HG03103 (cell line): ENCODE measurements around the gene UST.

Experiments used
- ATAC-seq: cut with Tn5 transposase; IDR thresholded peaks from one replicate; pipeline ENCODE4 v1.9.1; 2021; ENCODE audit warnings: low read depth; ENCODE audit not compliant: unreplicated experiment

The UST gene

DNA sequence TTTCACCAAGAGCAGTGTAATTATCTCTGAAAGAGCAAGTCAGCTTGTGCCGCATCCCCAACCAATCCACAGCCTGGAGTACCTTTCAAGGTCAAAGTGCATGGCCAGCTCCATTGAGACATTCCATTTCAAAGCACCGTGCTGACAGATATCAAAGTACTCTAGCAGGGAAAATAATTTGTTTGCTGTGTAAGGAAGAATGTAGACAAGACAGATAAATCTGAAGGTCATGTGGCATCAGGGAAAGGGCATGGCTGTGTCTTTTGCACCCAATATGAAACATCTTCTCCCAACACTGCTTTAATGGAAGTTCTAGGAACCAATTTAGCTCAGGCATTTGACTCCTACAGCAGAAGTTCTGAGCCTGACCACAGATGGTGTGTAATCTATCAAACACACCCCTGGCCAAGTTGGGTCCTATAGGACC lies 328.0 kb downstream of the UST start:
- no peak for ATAC-seq

DNA sequence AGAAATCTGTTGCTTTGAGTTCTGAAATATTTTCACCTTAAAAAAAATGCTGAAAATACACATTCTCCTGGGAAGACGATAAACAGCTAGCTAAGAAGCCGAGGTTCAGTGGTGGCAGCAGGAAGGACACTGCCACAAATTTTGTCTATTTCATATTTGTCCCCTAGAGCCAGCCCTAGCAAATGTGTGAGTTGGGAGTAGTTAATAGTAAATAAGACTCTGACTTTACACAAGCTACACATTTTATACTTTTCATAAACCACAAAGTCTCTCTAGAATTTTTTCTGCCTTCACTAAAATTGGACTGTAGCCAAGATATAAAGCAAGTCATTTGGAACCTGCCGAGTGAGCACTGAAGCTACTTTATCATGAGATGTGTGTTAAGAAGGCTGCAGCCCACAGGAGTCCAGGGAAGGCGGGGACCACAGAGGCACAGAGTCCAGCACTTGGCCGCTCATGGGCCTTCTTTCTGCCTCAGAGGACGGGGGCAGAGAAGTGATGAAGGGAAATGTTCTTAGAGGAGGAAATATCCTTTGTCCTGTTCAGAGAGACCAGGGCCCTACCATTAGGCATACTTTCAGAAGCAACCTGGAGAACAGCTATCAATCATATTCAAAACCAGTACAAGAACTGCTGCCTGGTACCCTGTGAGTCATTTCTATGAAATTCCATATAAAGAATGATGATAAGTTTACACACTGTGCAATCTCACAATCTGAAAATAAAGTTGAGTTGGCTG lies 329.0 kb downstream of the UST start:
- no peak for ATAC-seq

DNA sequence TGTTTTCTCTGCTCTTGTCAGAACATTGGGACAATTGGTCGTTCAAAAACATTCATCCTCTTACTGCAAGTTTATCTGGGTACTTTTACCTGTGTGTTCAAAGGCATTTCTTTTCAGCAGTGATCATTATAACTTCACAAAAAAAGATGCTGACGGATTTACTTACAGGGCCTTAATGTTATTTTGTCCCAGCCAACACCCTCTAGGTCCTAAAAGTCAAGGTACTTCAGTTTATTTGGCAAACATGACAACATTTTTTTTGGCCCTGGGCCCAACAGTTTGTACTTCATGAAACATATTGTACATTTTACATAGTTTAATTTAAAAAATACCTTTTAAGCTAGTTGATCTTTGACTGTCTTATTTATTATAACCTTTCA lies 329.5 kb downstream of the UST start:
- no peak for ATAC-seq

DNA sequence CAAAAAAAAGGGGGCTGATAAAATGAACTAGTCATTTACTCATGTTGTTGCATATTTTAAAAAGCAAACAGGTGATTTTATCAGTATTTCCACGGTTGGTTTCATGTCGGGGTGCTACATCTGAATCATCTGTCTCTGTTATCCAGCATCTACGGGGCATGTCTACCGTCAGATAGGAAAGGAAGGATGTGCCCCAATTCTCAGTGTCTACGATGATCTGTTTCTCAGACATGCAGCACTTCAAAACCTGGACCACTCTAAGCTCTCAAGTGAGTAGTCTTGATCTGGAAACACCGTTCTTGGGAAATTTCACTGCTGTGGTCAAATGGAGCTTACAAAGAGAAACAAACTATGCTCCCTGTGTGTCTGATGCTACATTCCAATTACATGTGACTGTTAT lies 330.4 kb downstream of the UST start:
- ATAC-seq, result no peak

DNA sequence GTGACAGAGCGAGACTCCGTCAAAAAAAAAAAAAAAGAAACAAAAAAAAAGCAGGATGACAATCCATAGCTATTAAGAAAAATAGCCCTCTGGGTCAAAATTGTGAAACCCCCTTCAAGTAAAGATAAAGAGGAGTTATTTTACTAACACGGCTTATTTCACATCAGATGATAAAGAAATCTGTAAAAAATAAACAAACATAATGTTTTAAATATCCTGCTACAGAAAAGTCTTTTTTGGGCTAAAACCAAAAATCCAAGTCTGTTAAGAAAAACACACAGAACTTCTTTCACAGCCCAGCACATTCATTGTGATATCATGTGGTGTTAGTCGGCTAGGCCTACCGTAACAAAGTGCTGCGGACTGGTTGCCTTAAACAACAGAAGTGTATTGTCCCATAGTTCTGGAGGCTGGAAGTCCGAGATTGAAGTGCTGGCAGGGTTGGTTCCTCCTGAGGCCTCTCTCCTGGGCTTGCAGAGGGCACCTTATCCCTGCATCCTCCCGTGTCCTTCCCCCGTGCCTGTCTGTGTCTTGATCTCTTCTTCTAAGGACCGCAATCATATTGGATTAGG lies 331.5 kb downstream of the UST start:
- ATAC-seq, result no peak

DNA sequence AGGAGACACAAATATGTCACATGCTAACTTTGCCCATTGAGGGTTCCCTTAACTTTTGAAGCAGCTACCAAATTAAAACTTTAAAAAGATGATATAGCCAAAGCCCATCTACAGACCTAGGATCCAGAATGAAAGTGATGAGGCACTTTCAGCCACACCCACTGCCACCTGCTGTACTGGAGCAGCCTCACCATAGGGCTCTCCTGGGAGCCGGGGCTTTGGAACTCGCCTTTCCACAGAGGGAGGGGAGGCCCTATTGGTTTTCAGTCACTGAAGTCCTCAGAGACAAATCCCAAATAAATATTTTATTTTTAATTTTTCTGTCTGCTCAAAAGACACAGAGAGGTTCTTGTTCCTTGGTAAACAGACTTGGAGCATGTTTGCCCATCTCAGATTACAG lies 332.6 kb downstream of the UST start:
- no peak for ATAC-seq

DNA sequence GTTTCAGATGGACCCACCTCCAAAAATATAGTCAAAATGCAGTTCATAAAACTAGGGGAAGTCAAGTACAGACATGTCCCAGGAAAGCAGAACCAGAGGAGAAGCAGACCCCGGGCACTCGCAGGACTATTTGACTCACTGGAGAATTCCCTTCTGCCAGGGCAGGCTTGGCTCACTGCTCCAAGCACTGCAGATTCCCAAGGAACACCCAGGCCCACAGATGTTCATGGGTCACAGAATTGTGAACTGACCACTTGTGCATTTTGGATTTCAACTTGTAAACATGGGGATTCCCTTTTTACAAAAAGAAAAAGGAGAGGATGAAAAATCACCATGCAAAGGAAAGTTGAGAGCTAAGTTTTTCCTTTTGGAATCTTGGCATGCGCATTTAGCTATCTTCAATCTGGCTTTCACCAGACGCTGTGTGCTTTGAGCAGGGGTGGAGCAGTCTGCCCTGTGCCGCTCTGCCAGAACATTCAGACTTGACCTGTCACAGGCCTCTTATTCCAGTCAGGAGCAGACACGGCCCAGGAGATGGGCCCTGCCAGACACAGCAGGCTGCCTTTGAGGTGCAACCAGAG lies 333.2 kb downstream of the UST start:
- no peak for ATAC-seq

DNA sequence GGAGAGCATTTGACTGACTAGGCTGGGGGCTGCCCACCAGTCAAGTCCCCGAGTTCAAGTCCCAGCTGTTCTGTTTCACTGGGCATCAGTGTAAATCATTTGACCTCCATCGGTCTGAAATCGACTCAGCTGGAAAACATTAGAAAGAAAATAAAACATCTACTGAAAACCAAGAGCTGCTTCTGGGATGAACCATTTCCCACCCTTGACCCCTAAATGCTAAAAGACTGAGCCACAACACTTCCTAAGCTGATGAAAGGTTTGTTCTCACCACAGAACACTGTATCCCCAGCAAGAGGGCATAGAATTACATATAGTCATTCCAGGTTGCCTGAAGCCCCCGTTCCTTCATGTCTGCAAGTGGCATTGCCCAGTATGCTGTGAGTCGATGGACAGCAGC lies 333.7 kb downstream of the UST start:
- ATAC-seq, result no peak

DNA sequence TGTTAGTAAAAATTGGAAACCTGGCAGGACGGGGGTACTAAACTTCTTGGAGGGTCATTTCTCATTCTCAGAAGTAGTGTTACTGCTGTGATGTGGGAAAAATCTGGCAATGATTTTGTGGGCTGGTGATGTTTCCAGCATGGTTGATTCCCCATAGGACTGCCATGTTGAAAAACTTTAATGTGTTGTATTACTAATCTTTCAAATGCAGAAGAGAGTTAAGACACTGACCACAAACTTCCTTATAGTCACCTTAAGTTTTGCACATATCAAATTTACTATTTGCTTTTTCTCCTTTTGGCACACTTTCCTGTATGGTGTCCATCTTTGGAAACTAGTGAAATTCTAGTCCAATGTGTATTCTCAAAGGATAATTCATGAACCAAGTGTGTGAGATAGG lies 334.5 kb downstream of the UST start:
- no peak for ATAC-seq

DNA sequence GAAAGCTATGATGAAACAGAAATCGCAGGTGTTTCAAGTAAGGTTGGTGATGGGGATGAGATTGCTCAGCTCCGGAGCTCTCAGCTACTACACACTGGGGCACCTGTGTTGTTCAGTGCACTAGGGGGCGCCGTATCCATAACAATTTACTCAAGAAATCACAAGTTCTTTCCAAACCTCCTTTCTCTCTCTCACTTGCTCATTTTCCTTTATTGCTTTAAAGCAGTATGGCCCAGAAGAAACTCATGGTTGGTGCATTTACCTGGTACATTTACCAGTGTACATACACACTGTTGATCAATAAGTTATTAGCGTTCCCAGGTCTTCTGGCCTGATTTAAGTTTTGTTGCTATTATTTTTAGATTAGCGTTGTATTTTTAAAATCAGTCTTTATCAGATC lies 335.5 kb downstream of the UST start:
- peak; percentile 74 for ATAC-seq

DNA sequence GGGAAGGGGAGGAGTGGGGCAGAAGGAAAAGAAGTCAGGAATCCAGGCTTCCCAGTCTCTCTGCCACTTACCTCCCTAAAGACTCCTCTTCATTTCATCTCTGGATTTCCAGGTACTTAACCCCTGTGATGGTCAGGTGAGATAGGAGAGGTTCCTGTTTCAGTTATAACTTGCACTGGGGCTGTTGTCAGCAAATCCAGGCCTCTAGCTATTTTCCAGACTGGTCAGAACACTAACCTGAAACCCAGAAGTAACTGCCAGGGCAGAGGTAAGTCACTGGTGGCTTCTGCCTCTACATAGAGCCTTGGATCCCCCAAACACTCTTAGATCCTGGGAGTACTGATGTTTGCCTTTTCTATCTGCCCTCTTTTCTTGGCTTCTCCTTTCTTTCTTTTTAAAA lies 337.2 kb downstream of the UST start:
- no peak for ATAC-seq

DNA sequence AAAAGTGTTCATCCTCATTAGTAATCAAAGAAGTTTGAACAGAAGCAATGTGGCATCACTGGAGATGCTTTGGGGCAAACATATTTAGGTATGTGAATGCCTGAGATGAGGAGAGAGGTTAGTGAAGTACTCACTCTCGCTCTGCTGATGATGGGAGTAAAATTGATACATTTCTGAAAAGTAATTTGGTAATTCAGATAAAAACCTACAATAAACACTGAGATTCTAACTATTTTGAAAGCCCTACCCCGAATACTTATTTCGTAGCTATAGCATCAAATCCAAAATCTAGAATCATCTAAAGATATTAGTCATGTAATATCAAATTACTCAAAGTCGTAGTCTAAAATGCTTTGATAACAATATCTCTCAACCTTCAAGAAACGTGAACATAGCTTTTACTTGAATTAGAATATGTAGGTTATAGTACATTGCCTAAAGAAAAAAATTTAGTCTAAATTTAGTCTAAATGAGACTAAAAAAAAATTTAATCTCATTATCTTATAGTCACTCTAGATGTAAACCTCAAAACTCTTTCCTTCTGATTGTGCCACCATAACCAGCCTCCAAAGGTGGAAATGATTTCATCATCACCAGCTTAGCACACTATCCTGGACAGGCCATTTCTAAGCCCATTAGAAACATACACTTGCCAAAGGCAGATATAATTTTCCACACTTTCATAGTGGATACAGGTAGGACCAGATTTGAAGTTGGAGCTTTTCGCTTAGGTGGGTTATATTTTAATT lies 338.2 kb downstream of the UST start:
- no peak for ATAC-seq

DNA sequence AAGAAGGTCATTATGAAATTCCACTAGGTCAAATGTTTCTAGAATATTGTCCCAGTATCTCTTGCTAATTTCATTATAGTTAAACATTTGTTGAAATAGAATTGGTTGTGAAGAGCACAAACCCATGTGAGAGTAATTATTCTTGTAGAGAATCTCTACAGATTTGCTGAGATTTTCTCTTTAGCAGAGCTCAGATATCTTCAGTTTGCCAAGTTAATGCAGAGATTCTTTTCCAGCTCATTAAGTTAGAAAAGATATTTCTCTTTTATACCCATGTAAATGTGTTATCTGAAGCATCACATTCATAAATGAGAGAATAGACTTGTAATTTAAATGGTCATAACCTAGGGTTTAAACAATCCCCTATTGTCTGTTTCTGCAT lies 338.7 kb downstream of the UST start:
- no peak for ATAC-seq

DNA sequence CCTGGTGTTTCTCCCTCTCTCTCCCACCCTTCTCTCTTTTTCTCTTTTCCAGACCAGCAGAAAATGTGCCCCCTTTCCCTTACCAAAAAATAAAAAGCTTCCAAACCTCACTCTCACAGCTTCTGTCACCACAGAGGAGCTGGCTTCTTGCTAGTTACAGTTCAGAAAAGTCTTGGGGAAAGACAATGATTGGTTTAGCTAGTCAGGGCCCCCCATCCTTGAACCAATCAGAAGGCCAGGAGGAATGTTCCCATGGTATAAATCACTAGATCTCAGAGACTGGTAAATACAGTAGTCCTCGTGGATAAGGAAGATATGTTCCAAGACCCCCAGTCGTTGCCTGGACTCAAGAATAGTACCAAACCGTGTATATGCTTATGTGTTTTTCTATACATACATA lies 339.5 kb downstream of the UST start:
- no peak for ATAC-seq

DNA sequence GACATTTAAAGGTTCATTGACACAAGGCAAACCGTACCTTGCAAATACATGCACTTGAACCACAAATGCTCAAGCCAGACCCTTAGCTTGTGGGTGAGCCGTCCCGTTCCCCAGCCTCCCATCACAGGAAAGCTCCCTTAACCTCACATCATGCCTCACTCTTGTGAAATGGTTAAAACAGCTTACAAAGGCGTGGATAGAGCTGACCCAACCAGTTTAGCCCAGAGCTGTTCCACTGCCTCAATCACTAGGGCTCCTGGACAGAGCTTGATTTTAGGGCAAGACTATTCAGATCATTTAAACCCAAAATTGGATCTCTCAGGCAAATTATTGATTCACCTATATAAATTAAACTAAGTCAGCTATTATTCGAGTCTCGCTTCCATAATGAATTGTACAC lies 341.1 kb downstream of the UST start:
- no peak for ATAC-seq

DNA sequence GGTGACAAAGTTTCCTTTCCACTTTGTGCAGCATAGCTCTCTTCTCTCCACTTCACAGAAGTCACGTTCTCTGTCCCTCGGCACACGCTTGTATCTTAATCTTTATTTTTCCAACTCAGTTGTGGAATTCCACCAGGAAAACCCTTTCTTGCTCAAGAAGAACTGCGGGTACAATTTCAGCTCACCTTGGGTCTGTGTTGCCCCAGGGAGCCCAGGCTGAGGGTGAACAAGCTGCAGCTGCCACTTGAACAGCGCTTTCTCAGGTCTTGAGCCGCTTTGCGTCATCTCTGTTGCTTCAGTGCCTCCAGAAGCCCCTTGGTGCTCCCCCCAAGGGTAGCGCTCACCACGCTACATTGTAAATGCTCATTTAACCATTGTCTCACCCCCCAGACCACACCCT lies 341.5 kb downstream of the UST start:
- ATAC-seq, result no peak

DNA sequence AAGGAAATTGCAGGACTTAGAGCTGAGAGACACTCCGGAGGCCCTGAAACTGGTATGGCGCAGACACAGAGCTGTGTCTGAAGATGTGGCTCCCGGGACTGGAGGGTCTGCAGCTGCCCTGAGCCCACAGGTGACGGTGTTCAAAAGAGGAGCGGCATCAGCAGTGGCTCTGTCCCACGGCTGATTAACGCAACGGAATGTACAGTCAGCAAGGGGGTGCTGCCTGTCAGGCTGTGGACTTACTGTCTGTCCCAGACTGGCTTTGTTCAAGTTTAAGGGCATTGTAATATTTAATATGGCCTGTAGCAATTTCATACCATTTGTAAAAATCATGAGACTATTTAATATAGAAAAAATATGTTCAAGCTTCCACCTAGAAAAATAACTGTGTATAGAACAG lies 342.7 kb downstream of the UST start:
- ATAC-seq, result no peak

DNA sequence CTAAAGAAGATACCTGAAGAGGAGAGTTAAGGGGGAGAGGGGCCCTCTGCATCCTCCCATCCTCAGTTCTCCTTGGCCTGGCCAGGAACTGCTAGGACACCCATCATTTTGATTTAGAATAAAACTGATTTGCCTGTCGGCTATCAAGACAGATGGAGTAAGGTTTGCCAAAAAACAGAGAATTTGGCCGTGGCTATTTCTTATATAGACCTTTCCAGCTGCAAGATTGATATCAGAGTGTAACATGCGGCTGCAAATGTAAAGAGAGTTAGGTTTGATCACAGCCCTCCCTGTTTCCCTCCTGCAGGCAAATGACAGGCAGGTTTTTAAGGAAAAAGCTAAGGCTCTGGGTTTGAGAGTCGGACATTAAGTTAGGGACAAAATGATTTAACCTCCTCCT lies 344.1 kb downstream of the UST start:
- ATAC-seq, result no peak

DNA sequence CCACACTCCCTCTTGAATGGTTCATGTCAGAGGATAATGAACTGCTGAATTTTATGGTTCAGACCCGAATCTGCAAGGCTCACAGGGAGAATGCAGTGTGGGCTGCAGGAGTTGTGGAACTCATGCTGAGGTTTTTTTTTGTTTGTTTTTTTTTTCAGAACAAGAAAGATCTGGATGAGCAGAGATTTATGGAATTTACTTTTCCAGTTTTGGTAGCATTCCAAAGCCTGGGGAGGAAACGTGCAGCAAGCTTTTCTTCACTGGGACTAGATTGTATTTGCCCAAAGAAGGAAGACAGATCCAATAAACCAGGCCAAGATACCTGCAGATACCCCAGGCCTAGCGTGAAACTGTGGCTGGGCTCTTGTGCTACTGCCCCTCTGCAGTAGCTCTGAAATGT lies 346.8 kb downstream of the UST start:
- no peak for ATAC-seq

DNA sequence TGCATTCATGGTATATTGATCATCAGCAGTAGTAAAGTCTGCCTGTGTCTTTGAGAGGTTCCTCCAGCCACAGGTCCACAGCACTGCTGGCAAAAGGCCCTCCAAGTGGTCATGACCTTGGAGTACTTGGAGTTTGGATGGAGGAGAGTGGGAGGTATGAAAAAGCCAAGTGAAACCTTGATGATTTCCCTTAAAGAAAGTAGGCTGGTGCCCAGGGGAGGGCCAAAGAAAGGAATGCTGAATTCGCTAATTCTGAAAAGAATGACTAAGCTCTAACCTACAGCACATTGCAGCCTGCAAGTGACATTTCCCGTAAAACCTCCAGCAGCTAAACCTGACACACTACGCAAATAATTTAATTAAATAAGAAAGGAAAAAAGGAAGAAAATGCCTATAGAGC lies 347.3 kb downstream of the UST start:
- ATAC-seq, result no peak

DNA sequence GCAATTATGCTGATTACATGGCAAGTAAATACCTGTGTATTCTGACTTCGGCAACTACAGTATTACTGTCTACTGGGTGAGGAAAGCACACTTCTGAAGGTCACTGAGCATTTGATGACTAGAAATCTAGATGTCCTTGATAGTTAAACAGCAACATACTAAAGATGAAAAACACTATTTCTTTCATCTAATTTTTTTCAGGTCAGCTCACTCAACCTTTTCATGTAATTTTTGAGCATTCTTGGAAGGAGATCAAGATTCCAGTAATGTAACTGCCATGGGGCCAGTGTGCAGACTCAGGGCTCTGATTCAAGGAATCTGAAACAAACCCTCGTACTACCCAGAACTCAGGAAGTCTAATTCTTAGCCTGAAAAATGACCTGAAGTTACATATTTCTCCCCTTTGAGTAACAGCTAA lies 348.1 kb downstream of the UST start:
- no peak for ATAC-seq

DNA sequence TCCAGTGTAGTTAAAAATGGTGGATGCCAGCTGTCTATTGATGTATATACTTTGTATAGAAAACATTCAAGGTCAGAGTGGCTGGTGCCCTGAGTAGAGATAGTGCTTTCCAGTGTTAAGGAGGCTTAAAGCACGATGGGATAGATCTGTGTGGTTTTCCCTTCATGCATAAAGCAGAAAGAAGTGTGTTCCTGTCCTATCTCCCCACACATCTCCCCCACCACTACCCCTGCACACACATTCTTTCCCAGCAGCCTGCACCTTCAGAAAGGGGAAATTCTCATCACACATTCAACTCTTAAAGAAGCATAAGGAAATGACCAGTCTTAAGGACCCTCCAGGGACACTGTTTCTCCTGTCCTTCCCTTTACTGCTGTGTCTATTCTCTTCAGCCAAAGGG lies 349.0 kb downstream of the UST start:
- no peak for ATAC-seq
